ENCODE measurements around the gene YPEL5. TPM values are rescaled to one million over a fixed set of nuclear protein-coding genes. Genes with fewer than 3 reads are reported as not detected.
A peak's percentile ranks its signal among the peaks of the same experiment; 100 is the strongest.

YPEL5 gene
- total and polyA plus RNA-seq, 2 experiments from 2014 or later, result 94.4 to 98.3 TPM

DNA sequence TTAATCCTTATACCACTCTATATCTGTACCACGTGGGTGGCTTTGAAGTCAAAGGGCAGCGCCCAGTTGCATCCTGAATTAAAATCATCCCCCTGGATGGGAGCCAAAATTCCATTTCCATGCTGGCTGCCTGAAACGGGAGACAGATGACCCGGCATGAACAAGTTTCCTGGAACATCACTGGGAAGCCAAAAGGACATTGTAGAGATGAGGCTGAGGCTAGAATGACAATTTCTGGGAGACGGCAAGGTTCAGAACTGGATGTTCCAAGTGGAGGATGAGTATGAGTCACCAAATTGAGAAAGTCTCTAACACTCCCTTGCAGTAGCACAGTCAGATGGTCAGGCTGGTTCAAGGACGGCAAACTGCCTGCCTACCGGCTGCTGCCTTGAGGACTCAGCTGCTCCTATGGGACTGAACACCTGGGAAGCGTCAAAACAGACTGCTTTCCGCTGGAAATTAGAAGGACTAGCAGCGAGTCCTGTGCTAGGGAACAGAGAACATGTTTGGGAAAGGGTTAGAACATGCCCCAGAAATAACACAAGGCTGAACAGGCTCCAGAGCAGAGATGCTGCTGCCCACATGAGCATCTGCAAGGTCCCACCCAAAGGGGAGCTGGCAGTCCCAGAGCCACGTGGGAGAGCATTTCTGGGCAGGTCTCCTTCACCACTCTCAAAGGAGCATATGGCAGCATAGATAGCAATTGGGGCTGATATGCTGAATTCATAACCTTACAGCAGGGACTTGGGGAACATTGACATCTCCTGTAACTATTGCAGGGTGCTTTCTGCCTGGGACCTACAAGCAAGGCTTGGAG, 32.0 kb downstream of the YPEL5 start:
- H3K27ac ChIP-seq, result peak overlapping the region; percentile 72
- H2AFZ ChIP-seq, result no peak overlapping the region
- H3K27me3 ChIP-seq, result no peaks in the 10 kb centered on the region
- H3K9me2 ChIP-seq (replicated peaks; ENCODE audit: insufficient read depth), result no peaks in the 10 kb centered on the region
- DNase-seq (ENCODE audit: low spot score), result peak; percentile 58
- no peak overlapping the region for H3K4me2 ChIP-seq
- H3K4me3 ChIP-seq, result no peak overlapping the region
- no peaks in the 10 kb centered on the region for H3K9me3 ChIP-seq (ENCODE audit: low read depth)
- 60% methylated on average over 11 of the region's 11 CpGs for WGBS (ENCODE audit: low lambda C conversion rate, missing lambda C conversion rate)
- no peaks in the 10 kb centered on the region for H3K4me1 ChIP-seq (ENCODE audit: insufficient read depth)
- TF ChIP-seq, protein P1, sequence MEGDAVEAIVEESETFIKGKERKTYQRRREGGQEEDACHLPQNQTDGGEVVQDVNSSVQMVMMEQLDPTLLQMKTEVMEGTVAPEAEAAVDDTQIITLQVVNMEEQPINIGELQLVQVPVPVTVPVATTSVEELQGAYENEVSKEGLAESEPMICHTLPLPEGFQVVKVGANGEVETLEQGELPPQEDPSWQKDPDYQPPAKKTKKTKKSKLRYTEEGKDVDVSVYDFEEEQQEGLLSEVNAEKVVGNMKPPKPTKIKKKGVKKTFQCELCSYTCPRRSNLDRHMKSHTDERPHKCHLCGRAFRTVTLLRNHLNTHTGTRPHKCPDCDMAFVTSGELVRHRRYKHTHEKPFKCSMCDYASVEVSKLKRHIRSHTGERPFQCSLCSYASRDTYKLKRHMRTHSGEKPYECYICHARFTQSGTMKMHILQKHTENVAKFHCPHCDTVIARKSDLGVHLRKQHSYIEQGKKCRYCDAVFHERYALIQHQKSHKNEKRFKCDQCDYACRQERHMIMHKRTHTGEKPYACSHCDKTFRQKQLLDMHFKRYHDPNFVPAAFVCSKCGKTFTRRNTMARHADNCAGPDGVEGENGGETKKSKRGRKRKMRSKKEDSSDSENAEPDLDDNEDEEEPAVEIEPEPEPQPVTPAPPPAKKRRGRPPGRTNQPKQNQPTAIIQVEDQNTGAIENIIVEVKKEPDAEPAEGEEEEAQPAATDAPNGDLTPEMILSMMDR (IDR thresholded peaks at IDR 0.05; ENCODE audit: poor library complexity), result no peak
- no peak for TF ChIP-seq EZH2phosphoT487 (IDR thresholded peaks at IDR 0.05; ENCODE audit: low read depth, severe bottlenecking, unreplicated experiment)
- no peak for TF ChIP-seq EZH2 (IDR thresholded peaks at IDR 0.05; ENCODE audit: borderline replicate concordance)
- H3K36me3 ChIP-seq (replicated peaks; ENCODE audit: insufficient read depth, low read depth), result no peaks in the 10 kb centered on the region
- H3K79me2 ChIP-seq, result no peaks in the 10 kb centered on the region
- H4K20me1 ChIP-seq (ENCODE audit: insufficient read depth, poor library complexity, severe bottlenecking), result no peaks in the 10 kb centered on the region

DNA sequence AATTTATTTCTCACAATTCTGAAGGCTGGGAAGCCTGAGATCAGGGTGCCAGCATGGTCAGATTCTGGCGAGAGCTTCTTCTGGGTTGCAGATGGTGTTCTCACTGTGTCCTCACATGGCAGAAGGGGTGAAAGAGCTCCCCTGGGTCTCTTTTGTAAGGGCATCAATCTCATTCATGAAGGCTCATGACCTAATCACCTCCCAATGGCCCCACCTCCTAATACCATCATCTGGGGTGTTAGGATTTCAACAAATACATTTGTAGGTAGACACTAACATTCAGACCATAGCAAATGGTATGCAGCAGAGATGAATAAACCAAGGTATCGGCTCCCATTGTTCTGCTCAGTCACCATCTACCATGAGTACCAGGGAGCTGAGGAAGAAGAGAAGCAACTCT, 32.7 kb downstream of the YPEL5 start:
- H3K4me3 ChIP-seq, result no peak overlapping the region
- TF ChIP-seq EZH2phosphoT487 (IDR thresholded peaks at IDR 0.05; ENCODE audit: low read depth, severe bottlenecking, unreplicated experiment), result no peak
- no peak for TF ChIP-seq EZH2 (IDR thresholded peaks at IDR 0.05; ENCODE audit: borderline replicate concordance)
- TF ChIP-seq, protein P1 (IDR thresholded peaks at IDR 0.05; ENCODE audit: poor library complexity), result no peak
- no peaks in the 10 kb centered on the region for H3K9me2 ChIP-seq (replicated peaks; ENCODE audit: insufficient read depth)
- H4K20me1 ChIP-seq (ENCODE audit: insufficient read depth, poor library complexity, severe bottlenecking), result no peaks in the 10 kb centered on the region
- no peaks in the 10 kb centered on the region for H3K9me3 ChIP-seq (ENCODE audit: low read depth)
- H2AFZ ChIP-seq, result no peak overlapping the region
- no peaks in the 10 kb centered on the region for H3K4me1 ChIP-seq (ENCODE audit: insufficient read depth)
- no peaks in the 10 kb centered on the region for H3K27me3 ChIP-seq
- no peaks in the 10 kb centered on the region for H3K36me3 ChIP-seq (replicated peaks; ENCODE audit: insufficient read depth, low read depth)
- 98% methylated on average over 2 of the region's 2 CpGs for WGBS (ENCODE audit: low lambda C conversion rate, missing lambda C conversion rate)
- no peaks in the 10 kb centered on the region for H3K79me2 ChIP-seq
- no peak overlapping the region for H3K4me2 ChIP-seq
- DNase-seq (ENCODE audit: low spot score), result no peak
- H3K27ac ChIP-seq, result peak overlapping the region; percentile 55

DNA sequence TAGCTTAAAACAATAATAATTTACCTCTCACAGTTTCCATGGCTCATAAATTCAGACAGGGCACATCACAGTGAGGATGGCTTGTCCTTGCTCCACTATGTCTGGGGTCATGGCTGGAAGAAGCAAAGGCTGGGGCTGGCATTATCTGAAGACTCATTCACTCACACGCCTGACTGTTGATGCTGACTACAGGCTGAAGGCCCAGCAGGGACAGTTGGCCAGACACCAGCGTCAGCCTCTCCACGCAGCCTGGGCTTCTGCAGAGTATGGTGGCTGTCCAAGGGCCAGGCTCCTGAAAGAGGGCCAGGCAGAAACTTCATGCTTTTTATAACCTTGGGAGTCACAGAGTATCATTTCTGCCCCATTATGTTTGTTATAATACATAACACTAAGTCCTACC, 33.4 kb downstream of the YPEL5 start:
- no peak for TF ChIP-seq EZH2phosphoT487 (IDR thresholded peaks at IDR 0.05; ENCODE audit: low read depth, severe bottlenecking, unreplicated experiment)
- TF ChIP-seq, protein P1 (IDR thresholded peaks at IDR 0.05; ENCODE audit: poor library complexity), result no peak
- no peak for TF ChIP-seq EZH2 (IDR thresholded peaks at IDR 0.05; ENCODE audit: borderline replicate concordance)
- Histone ChIP-seq H3K4me2 (no peak overlapping the region), H4K20me1 (ENCODE audit: insufficient read depth, poor library complexity, severe bottlenecking) (no peaks in the 10 kb centered on the region), H3K79me2 (no peaks in the 10 kb centered on the region), H3K4me1 (ENCODE audit: insufficient read depth) (peaks cover 3% of the 10 kb centered on the region), H3K27me3 (no peaks in the 10 kb centered on the region), H3K9me2 (replicated peaks; ENCODE audit: insufficient read depth) (no peaks in the 10 kb centered on the region), H3K9me3 (ENCODE audit: low read depth) (no peaks in the 10 kb centered on the region), H3K36me3 (replicated peaks; ENCODE audit: insufficient read depth, low read depth) (no peaks in the 10 kb centered on the region), H3K27ac (no peak overlapping the region), H2AFZ (no peak overlapping the region), H3K4me3 (no peak overlapping the region)
- DNase-seq (ENCODE audit: low spot score), result no peak
- 91% methylated on average over 3 of the region's 3 CpGs for WGBS (ENCODE audit: low lambda C conversion rate, missing lambda C conversion rate)

Data from hepatocyte (in vitro differentiated cells).